ENCODE results near the gene ZC3H12D.
A peak's percentile ranks its signal among the peaks of the same experiment; 100 is the strongest.

Gene ZC3H12D

DNA sequence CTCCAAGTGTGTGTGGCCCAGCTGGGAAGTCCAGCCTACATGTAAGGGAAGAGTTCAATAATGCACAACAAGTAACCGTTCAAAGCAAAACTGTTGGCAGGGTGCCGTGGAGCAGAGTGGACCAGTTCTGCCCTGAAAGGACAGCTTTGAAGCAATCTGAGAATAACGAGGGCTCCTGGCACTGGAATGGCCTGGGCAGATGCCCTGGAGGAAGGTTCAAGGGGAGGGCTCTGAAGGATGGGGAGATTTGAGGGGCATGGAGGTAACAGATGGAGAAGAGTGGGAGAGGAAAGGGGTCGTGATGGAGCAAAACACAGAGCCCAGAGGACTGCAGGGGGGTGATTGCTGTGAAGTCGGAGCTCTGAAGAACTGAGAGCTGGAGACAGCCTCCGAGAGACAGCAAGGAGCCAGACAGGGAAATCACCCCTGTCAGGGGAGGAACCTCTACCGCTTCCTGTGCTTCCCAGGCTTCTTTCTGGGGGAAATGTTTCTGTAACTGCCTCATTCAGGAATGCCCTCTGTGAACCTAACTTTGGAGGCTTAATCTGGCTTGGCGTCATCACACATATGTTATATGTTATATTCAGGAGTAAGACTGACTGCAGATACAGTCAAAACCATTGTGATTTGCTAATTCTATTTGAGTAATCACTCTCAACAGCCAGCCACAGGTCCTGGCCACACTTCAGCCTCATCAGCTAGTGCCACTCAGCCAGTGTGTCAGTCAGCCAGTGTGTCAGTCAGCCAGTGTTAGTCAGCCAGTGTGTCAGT lies 41.2 kb downstream of the ZC3H12D start:
- DNase-seq (ENCODE audit: low read depth in 2 of 3, low spot score in 1 of 3): no peak

GRCh38 chr6:149441740-149442139 lies 43.1 kb downstream of the ZC3H12D start:
- no peak for DNase-seq (ENCODE audit: low read depth in 2 of 3, low spot score in 1 of 3)

DNA sequence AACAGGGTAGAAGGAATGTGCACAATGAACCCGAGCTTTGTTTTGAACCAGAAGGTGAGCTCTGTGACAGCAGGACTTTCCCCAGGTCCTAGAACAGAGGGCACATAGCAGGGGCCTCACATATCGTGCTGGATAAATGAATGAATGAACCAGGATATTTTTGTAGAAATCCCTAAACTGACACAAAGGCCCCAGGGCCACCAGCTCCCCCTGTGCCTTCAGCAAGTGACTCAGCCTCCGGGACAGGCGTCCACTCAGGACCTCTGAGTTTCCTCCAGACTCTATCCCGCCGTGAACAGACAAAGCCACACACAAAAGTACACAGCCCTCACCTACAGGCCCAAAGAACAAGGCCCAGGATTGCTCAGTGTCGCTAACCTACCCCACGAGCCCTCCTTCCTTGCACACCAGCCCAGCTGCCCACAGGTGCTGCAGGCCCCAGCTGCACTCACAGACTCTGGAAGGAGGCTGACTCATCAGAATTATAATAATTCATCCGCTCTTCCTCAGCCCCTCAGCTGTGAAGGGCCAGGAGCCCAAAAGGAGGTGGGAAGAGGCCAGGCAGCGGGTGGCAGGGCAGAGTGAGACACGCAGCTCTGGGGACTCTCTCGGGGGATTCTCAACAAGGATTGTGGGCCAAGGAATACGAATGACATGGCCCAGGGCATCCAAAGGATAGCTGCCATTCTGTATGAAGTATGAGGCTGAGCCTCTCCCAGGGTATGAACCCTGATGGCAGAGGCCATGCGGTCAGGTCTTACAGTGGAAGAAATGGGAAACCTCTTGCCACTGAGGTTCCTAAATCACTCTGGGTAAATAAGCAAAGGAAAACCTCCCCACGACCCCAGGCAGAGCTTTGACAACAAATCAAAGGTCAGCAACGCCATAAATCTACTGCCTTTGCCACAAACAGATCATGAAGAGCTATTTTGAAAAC lies 43.8 kb downstream of the ZC3H12D start:
- no peak for DNase-seq (ENCODE audit: low read depth in 2 of 3, low spot score in 1 of 3)

DNA sequence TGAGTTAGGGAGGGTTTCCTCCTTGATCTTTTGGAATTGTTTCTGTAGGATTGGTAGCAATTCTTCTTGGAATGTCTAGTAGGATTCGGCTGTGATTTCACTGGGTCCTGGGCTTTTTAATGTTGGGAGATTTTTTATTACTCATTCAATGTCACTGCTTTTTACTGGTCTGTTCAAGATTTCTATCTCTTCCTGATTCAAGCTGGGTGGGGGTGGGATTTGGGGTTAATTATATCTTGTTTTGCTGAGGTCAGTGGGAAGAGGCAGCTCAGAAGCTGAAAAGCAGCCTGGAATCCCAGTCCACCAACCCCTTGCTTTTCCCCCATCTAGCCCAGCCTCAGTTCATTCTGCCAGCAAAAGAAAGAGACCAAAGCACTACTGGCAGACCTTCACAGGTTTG lies 45.2 kb downstream of the ZC3H12D start:
- DNase-seq (ENCODE audit: low read depth in 2 of 3, low spot score in 1 of 3): no peak

DNA sequence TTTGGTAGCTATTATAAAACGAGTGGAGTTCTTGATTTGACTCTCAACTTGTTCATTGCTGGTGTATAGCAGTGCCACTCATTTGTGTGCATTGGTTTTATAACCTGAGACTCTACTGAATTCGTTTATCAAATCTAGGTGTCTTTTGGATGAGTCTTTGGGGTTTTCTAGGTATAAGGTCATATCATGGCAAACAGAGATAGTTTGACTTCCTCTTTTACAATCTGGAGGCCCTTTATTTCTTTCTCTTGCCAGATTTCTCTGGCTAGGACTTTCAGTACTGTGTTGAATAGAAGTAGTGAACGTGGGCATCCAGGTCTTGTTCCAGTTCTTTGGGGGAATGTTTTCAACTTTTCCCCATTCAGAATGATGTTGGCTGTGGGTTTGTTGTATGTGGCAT lies 46.0 kb downstream of the ZC3H12D start:
- no peak for DNase-seq (ENCODE audit: low read depth in 2 of 3, low spot score in 1 of 3)

GRCh38 chr6:149437212-149437611 lies 47.6 kb downstream of the ZC3H12D start:
- no peak for DNase-seq (ENCODE audit: low read depth in 2 of 3, low spot score in 1 of 3)

DNA sequence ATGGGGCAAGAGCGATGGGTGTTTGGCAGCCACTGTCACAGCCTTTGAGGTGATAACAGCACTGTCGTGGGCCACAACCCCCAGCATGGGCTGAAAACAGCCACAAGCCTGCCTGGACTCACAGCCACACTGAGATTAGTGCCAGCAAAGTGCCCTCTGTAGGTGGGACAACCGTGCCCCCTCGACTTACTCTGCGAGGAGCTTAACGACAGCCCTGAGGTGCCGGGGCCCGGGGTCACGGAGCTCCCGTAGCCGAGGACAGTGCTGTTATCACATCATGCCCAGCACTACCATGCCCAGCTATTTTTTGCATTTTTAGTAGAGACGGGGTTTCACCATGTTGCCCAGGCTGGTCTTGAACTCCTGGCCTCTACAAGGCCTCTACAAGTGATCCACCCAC lies 48.2 kb downstream of the ZC3H12D start:
- DNase-seq (ENCODE audit: low read depth in 2 of 3, low spot score in 1 of 3): no peak

GRCh38 chr6:149435919-149436586 lies 48.8 kb downstream of the ZC3H12D start:
- no peak for DNase-seq (ENCODE audit: low read depth in 2 of 3, low spot score in 1 of 3)

- no peak for DNase-seq (ENCODE audit: low read depth in 2 of 3, low spot score in 1 of 3)
These were observed 50.9 kb downstream of the ZC3H12D start for GRCh38 chr6:149433881-149434280.

DNA sequence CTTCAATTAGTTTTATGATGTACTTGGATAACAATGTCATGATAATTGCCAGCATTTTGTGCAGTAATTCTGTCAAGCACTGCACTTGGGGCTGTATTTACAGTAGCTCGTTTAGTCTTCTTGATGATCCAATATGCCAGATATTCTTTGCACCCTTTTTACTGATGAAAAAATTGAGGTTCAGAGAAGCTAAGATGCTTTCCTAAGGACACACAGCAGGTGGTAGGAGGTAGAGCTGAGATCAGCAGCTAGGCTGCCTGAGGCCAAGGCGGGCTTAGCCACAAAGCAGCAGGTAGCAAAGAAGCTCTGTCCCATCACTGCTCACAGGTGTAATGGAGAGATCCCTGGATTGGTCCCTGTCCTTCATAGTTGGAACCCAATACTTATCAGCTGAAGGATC lies 51.4 kb downstream of the ZC3H12D start:
- DNase-seq (ENCODE audit: low read depth in 2 of 3, low spot score in 1 of 3): no peak

DNA sequence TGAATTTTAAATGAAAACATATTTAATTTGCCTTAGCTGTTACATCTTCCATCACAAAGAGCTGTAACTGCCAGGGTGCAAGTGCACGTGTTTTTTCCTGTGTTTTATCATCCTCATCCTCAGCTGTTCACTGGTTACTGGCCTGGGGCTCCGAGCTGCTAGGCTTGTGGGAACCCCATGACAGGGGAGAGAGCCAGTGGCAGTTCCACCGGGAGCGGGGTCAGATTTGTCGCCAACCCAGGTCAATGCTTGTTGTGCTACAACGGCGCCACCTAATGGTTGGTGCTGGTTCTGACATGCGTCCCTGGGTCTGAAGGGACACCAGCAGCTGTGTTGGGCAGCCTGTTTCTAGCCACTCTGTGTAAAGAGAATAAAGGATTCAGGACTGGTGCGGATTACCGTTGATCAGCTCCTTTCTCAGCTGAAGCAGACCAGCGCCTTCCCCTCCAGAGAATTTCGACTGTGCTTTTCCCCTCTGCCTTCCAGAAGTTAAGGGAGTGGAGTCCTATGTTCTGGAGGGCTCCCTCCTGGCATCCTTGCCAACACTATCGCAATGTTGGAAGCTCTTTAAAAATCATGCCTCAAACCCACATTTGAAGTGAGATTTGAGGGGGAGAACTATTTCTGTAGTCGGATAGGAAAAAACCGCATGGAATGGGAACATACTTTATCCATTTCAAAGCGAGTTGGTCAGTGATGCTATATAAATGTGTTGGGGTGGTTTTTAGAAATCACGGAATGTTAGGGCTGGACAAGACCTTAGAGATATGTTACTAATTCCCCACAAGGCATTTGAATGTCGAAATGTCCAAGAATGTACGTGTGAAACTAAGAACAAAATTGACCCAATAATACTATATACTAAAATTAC lies 52.7 kb downstream of the ZC3H12D start:
- peak; percentile 86 to 97 (median 89) for DNase-seq (ENCODE audit: low read depth in 2 of 3, low spot score in 1 of 3)

- DNase-seq (ENCODE audit: low read depth in 2 of 3, low spot score in 1 of 3): no peak
These were observed 55.1 kb downstream of the ZC3H12D start for GRCh38 chr6:149429427-149430360.

GRCh38 chr6:149428606-149429005 lies 56.2 kb downstream of the ZC3H12D start:
- DNase-seq (ENCODE audit: low read depth in 2 of 3, low spot score in 1 of 3): no peak

GRCh38 chr6:149425754-149426153 lies 59.1 kb downstream of the ZC3H12D start:
- no peak for DNase-seq (ENCODE audit: low read depth in 2 of 3, low spot score in 1 of 3)

GRCh38 chr6:149425224-149425623 lies 59.6 kb downstream of the ZC3H12D start:
- no peak for DNase-seq (ENCODE audit: low read depth in 2 of 3, low spot score in 1 of 3)

- DNase-seq (ENCODE audit: low read depth in 2 of 3, low spot score in 1 of 3): no peak
These were observed 60.8 kb downstream of the ZC3H12D start for GRCh38 chr6:149423964-149424440.

DNA sequence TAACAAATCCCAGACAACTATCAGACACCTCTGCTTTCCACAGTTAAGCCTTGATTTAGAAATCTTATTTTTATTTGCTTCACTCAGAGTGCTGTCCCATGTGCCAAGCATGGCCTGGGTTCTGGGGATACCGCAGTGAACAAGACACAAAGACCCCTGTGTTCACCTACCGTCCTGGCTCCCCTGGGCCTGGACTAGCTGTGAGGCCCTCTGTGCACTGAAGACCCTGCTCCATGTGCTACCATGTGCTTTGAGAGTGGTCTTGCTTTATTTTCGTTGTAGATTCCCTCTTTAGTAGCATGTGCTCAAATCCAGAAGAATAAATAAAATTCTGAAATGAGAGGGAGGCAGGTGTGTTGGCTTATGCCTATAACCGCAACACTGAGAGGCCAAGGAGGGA lies 62.2 kb downstream of the ZC3H12D start:
- DNase-seq (ENCODE audit: low read depth in 2 of 3, low spot score in 1 of 3): no peak

GRCh38 chr6:149421132-149421531 lies 63.7 kb downstream of the ZC3H12D start:
- DNase-seq (ENCODE audit: low read depth in 2 of 3, low spot score in 1 of 3): no peak

GRCh38 chr6:149419696-149420404 lies 65.0 kb downstream of the ZC3H12D start:
- DNase-seq (ENCODE audit: low read depth in 2 of 3, low spot score in 1 of 3): no peak
